ENCODE results near the gene PPTC7.
"Not testable (repeated sequence)": the region's sequence is repeated elsewhere in the genome, so short reads cannot be mapped to it uniquely, and the experiment has no call there.

Gene PPTC7

GRCh38 chr12:110528277-110528839 lies 54.8 kb downstream of the PPTC7 start:
- TF ChIP-seq, protein P1, sequence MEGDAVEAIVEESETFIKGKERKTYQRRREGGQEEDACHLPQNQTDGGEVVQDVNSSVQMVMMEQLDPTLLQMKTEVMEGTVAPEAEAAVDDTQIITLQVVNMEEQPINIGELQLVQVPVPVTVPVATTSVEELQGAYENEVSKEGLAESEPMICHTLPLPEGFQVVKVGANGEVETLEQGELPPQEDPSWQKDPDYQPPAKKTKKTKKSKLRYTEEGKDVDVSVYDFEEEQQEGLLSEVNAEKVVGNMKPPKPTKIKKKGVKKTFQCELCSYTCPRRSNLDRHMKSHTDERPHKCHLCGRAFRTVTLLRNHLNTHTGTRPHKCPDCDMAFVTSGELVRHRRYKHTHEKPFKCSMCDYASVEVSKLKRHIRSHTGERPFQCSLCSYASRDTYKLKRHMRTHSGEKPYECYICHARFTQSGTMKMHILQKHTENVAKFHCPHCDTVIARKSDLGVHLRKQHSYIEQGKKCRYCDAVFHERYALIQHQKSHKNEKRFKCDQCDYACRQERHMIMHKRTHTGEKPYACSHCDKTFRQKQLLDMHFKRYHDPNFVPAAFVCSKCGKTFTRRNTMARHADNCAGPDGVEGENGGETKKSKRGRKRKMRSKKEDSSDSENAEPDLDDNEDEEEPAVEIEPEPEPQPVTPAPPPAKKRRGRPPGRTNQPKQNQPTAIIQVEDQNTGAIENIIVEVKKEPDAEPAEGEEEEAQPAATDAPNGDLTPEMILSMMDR (IDR thresholded peaks at IDR 0.05; ENCODE audit: low read depth, low read length) = no peak

GRCh38 chr12:110520876-110521712 lies 62.0 kb downstream of the PPTC7 start:
- H3K4me3 ChIP-seq (ENCODE audit: low read depth, low read length) = not testable (repeated sequence)

More at GRCh38 chr12:110528277-110528839, 54.8 kb downstream of the PPTC7 start:
- no peak overlapping the region for H3K4me3 ChIP-seq (ENCODE audit: low read depth, low read length)

DNA sequence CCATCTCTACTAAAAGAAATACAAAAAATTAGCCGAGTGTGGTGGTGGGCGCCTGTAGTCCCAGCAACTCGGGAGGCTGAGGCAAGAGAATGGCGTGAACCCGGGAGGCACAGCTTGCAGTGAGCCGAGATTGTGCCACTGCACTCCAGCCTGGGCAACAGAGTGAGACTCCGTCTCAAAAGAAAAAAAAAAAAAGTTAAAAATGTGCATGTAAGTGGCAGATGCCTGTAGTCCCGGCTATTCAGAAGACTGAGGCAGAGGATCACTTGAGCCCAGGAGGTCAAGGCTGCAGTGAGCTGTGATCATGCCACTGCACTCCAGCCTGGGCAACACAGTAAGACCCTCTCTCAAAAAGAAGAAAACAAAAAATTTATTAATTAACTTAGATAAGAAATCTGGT lies 65.1 kb downstream of the PPTC7 start:
- not testable (repeated sequence) for H3K4me3 ChIP-seq (ENCODE audit: low read depth, low read length)

DNA sequence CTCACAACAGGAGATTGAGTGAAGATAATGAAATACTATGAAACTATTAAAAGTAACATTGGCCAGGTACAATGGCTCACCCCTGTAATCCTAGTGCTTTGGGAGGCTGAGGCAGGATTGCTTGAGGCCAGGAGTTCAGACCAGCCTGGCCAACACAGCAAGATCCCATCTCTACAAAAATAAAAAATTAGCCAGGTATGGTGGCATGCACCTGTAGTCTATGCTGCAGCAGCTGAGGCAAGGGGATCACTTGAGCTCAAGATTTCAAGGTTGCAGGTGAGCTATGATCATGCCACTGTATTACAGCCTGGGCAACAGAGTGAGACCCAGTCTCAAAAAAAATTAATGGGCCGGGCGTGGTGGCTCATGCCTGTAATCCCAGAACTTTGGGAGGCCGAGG lies 66.1 kb downstream of the PPTC7 start:
- TF ChIP-seq, protein P1 (IDR thresholded peaks at IDR 0.05; ENCODE audit: low read depth, low read length) = no peak
- H3K4me3 ChIP-seq (ENCODE audit: low read depth, low read length) = no peak overlapping the region

GRCh38 chr12:110514363-110514762 lies 68.8 kb downstream of the PPTC7 start:
- TF ChIP-seq, protein P1 (IDR thresholded peaks at IDR 0.05; ENCODE audit: low read depth, low read length) = no peak

DNA sequence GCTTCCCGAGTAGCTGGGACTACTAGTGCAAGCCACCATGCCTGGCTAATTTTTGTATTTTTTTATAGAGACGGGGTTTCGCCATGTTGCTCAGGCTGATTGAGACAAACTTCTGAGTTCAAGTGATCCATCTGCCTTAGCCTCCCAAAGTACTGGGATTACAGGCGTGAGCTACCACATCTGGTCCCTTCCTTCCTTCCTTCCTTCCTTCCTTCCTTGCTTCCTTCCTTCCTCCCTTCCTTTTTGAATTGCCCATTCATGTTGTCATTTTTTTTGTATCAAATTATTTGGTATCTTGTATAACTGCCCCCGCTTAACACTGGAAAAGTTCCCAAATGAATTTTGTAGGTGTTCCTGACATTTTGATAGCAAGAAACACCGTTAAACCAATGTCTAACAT lies 69.3 kb downstream of the PPTC7 start:
- no peak overlapping the region for H3K4me3 ChIP-seq (ENCODE audit: low read depth, low read length)
- TF ChIP-seq, protein P1 (IDR thresholded peaks at IDR 0.05; ENCODE audit: low read depth, low read length) = no peak

More at GRCh38 chr12:110514363-110514762, 68.8 kb downstream of the PPTC7 start:
- H3K4me3 ChIP-seq (ENCODE audit: low read depth, low read length) = no peak overlapping the region

DNA sequence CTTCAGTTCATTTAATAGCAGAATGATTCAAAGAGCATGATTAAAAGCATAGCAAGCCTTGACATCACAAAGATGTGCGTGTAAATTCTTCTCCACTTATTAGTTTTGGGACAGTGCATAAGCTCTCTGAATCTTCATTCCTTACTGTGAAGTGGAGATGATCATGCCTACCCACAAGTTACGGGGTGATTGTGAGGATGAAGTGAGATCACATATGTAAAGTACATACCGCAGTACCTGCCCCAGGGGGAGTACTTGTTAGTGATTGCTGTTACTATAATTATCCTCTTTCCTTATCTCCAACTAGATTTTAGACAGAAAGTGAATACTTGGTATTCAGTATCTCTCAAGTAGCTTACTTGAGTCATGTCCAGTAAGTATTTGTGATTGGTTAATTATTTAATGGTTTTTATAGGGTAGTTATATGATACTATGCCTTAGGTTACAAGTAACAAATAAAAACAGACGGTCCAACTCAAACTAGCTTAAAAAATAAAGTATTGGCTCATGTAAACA lies 75.0 kb downstream of the PPTC7 start:
- TF ChIP-seq, protein P1 (IDR thresholded peaks at IDR 0.05; ENCODE audit: low read depth, low read length) = no peak
- no peak overlapping the region for H3K4me3 ChIP-seq (ENCODE audit: low read depth, low read length)

DNA sequence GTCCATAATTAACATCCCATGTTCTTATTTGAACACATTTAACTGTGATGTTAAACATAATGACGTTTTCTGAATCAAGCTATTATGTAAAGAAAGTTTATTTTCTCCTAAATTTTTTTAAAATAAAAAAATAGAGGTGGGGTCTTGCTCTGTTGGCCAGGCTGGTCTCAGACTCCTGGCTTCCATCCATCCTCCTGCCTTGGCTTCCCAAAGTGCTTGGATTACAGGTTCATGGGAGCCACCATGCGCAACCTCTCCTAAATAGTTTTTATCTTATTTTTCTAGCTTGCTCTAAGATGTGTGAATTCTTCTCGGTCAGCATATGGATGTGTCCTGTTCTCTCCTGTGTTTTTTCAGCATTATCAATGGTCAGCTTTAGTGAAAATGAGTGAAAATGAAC lies 77.8 kb downstream of the PPTC7 start:
- no peak overlapping the region for H3K4me3 ChIP-seq (ENCODE audit: low read depth, low read length)
- TF ChIP-seq, protein P1 (IDR thresholded peaks at IDR 0.05; ENCODE audit: low read depth, low read length) = no peak
